HUES48 (cell line): ENCODE results near the gene ZFP64.

Source experiments
- H3K27ac ChIP-seq: one replicate; pipeline ENCODE4 v1.7.0; 2013; ENCODE audit warnings: low read depth, low read length, inconsistent platforms
- H3K27me3 ChIP-seq: 2 replicates; pipeline ENCODE4 v1.6.1; 2013; ENCODE audit warnings: mild to moderate bottlenecking, low read length; ENCODE audit not compliant: control insufficient read depth, insufficient read depth
- H3K36me3 ChIP-seq: 2 replicates; pipeline ENCODE4 v1.6.1; 2013; ENCODE audit warnings: low read length; ENCODE audit not compliant: control insufficient read depth, insufficient read depth
- H3K4me1 ChIP-seq: 2 replicates; pipeline ENCODE4 v1.6.1; 2013; ENCODE audit warnings: mild to moderate bottlenecking, low read length; ENCODE audit not compliant: control insufficient read depth, insufficient read depth
- H3K4me3 ChIP-seq: 2 replicates; pipeline ENCODE4 v1.5.1; 2013; ENCODE audit warnings: mild to moderate bottlenecking, low read depth, low read length
- H3K9ac ChIP-seq: 2 replicates; pipeline ENCODE4 v1.6.1; 2013; ENCODE audit warnings: mild to moderate bottlenecking, low read depth, low read length, moderate library complexity
- H3K9me3 ChIP-seq: 2 replicates; pipeline ENCODE4 v1.6.1; 2013; ENCODE audit warnings: low read length; ENCODE audit not compliant: control insufficient read depth, insufficient read depth

ZFP64 gene

GRCh38 chr20:52104546-52105441 is 86.8 kb downstream of the ZFP64 start:
- H3K9me3 ChIP-seq: no peaks in the 10 kb centered on the region
- H3K4me1 ChIP-seq: peaks cover 17% of the 10 kb centered on the region
- H3K9ac ChIP-seq: peak overlapping the region; percentile 5; the same call in 1 of the 2 replicates
- peak overlapping the region; percentile 64 for H3K4me3 ChIP-seq
- peaks cover 51% of the 10 kb centered on the region for H3K27me3 ChIP-seq
- no peaks in the 10 kb centered on the region for H3K36me3 ChIP-seq
- peak overlapping the region; percentile 74 for H3K27ac ChIP-seq

DNA sequence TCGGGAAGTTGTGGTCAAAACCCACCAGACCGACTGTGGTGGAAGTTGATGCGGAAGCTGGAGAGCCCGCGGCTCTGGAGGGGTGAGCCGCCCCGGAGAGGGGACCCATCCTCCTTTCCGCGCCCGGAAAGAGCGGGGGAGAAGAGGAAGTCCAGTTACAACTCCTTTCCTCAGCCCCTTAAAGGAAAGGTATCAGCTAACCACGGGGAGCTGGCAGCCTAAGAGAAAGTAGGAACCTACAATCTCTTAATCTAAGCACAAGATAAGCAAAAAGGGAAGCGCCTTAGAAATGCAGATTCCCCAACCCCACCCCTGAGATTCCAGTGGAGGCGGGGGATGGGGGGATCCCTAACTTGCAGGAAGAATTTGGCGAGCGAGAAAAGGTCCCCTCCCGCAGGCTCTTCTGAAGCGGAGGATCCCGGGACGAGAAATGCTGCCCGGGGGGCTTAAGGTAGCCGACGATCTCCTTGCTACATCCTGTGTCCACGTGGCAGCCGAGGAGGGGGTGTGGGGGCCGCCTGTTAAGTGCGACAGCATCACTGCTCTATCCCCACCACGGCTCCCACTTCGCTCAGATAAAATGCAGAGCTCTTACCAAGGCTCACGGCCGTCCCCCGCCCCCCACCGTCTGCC is 87.5 kb downstream of the ZFP64 start:
- H3K27me3 ChIP-seq: peaks cover 58% of the 10 kb centered on the region
- H3K9ac ChIP-seq: no peak overlapping the region
- peak overlapping the region; percentile 64 for H3K4me3 ChIP-seq
- H3K27ac ChIP-seq: peak overlapping the region; percentile 74
- H3K36me3 ChIP-seq: no peaks in the 10 kb centered on the region
- H3K9me3 ChIP-seq: no peaks in the 10 kb centered on the region
- H3K4me1 ChIP-seq: peaks cover 17% of the 10 kb centered on the region

- Histone ChIP-seq H3K4me1 (peaks cover 17% of the 10 kb centered on the region), H3K36me3 (0 out of 2 replicates have a peak, but pooled peaks cover under 1% of the 10 kb centered on the region), H3K27me3 (peaks cover 59% of the 10 kb centered on the region), H3K9me3 (no peaks in the 10 kb centered on the region), H3K4me3 (peak overlapping the region; percentile 64), H3K27ac (peak overlapping the region; percentile 74), H3K9ac (no peak overlapping the region)
Measured at GRCh38 chr20:52103335-52103912, 88.2 kb downstream of the ZFP64 start.

DNA sequence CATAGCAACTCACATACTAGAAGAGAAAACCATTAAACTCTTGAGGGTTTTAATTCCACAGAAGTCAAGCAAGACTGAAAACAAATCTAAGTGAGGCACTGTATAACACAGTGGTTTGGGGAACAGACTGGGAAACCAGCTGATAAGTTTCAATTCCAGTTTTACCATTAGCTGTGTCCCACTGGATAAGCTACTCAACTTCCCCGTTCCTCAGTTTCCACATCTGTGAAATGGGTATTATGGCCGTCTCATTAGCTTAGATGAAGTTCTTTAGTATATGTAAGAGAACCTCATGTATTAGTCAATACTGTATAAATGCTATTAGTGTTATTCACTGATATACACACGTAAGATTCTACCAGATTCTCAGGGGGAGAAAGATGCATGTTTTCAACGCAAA is 89.0 kb downstream of the ZFP64 start:
- Histone ChIP-seq H3K4me1 (peaks cover 17% of the 10 kb centered on the region), H3K36me3 (peaks cover 6% of the 10 kb centered on the region), H3K4me3 (peak overlapping the region; percentile 64; the same call in 1 of the 2 replicates), H3K27ac (no peak overlapping the region), H3K27me3 (peaks cover 52% of the 10 kb centered on the region), H3K9ac (no peak overlapping the region), H3K9me3 (no peaks in the 10 kb centered on the region)

- peaks cover 48% of the 10 kb centered on the region for H3K27me3 ChIP-seq
- H3K9ac ChIP-seq: no peak overlapping the region
- peaks cover 17% of the 10 kb centered on the region for H3K4me1 ChIP-seq
- H3K4me3 ChIP-seq: no peak overlapping the region
- H3K27ac ChIP-seq: no peak overlapping the region
- no peaks in the 10 kb centered on the region for H3K9me3 ChIP-seq
- peaks cover 7% of the 10 kb centered on the region for H3K36me3 ChIP-seq
Measured at GRCh38 chr20:52102126-52102525, 89.5 kb downstream of the ZFP64 start.
